Mammary epithelial cell (primary cell): ENCODE data around the gene HSPA12B.

ENCODE experiments used
- CTCF ChIP-seq, 2 donors: IDR thresholded peaks in 1 of 2; conservative IDR thresholded peaks in 1 of 2; 2 replicates each; pipeline ENCODE4 v1.5.1; 2011 to 2012; ENCODE audit warnings: inconsistent platforms in 2 of 2, low read length in 2 of 2, mild to moderate bottlenecking in 2 of 2, control low read depth in 1 of 2, low read depth in 1 of 2; ENCODE audit not compliant: insufficient read depth in 1 of 2; ENCODE audit errors: extremely low read depth in 1 of 2
- EZH2 ChIP-seq: IDR thresholded peaks from 2 replicates; pipeline ENCODE4 v1.6.1; 2012; ENCODE audit warnings: low read length, inconsistent platforms, borderline replicate concordance

- no peak for TF ChIP-seq CTCF (conservative IDR thresholded peaks at IDR 0.05 in 1 of 2, IDR thresholded peaks at IDR 0.05 in 1 of 2; ENCODE audit: extremely low read depth in 1 of 2, insufficient read depth in 1 of 2, low read depth in 1 of 2, low read length in 2 of 2)
- TF ChIP-seq EZH2, result no peak
Measured at GRCh38 chr20:3788685-3789155, 56.2 kb downstream of the HSPA12B start.
